GM21423 (cell line): ENCODE data around the gene CPA5.

Experiments used
- ATAC-seq: cut with Tn5 transposase; IDR thresholded peaks from one replicate; pipeline ENCODE4 v1.9.1; 2021; ENCODE audit warnings: mild to moderate bottlenecking, moderate library complexity; ENCODE audit not compliant: unreplicated experiment

The CPA5 gene

GRCh38 chr7:130393841-130394411 is 49.3 kb downstream of the CPA5 start:
- ATAC-seq = no peak

GRCh38 chr7:130394421-130395195 is 50.0 kb downstream of the CPA5 start:
- ATAC-seq = no peak

- no peak for ATAC-seq
These were observed 50.8 kb downstream of the CPA5 start for GRCh38 chr7:130395421-130395820.

GRCh38 chr7:130396109-130396508 is 51.5 kb downstream of the CPA5 start:
- no peak for ATAC-seq

- ATAC-seq = no peak
These were observed 52.6 kb downstream of the CPA5 start for GRCh38 chr7:130397051-130397757.

GRCh38 chr7:130397758-130398073 is 53.1 kb downstream of the CPA5 start:
- no peak for ATAC-seq

GRCh38 chr7:130398526-130399090 is 54.0 kb downstream of the CPA5 start:
- ATAC-seq = no peak

DNA sequence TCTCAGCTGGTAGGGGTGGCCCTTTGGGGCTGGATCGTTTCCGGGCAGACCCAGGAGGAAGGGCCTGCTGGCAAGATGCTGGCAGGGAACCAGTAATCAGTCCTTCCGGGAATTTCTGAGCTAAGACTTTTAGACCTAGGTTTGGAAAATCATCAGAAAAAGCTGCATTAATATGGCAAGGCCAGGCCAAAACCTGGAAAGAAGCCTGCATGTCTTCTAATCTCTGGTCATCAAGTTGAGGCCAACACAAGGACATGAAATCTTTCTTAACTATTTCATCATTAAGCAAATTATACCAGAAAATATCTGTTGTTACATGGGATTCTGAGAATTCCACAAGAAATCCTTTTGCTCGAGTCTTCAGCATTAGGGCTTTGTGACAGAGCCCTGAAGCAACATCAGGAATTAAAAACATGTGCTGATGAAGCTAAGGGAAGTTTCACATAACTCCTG is 55.5 kb downstream of the CPA5 start:
- no peak for ATAC-seq

DNA sequence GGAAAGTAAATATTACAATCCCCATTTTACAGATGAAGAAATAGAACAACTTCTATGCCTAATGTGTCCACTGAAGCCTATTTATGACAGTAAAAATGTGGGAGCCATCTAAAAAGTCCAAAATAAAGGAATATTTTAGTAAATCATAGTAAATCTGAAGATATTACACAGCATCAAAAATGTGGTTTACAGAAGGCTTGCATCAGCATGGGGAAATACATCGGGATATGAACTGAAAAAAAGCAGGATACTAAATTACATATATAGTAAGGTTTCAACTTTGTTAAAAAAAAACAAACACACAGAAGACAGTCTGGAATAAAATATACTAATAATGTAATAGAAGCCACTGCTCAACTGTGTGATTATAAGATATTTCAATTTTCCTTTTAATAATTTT is 56.5 kb downstream of the CPA5 start:
- ATAC-seq = no peak

GRCh38 chr7:130401578-130401977 is 57.0 kb downstream of the CPA5 start:
- ATAC-seq = no peak

DNA sequence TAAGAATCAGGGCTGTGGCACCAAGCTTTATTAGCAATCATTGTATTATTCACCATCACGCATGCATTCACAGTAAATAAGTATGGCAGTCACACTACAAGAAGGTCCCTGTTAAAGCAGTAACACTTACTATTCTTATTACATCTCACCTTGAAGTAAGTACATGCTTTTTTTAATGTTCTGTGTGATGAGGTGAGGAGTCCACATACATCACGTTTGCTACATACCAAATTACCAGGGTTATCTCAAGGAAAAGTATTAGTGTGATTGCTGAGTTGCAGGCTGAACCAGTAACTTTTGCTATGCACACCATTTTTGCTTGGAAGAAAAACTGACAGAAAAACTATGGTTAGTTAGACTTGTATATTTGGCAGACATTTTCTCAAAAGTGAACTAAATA is 60.4 kb downstream of the CPA5 start:
- ATAC-seq = no peak

DNA sequence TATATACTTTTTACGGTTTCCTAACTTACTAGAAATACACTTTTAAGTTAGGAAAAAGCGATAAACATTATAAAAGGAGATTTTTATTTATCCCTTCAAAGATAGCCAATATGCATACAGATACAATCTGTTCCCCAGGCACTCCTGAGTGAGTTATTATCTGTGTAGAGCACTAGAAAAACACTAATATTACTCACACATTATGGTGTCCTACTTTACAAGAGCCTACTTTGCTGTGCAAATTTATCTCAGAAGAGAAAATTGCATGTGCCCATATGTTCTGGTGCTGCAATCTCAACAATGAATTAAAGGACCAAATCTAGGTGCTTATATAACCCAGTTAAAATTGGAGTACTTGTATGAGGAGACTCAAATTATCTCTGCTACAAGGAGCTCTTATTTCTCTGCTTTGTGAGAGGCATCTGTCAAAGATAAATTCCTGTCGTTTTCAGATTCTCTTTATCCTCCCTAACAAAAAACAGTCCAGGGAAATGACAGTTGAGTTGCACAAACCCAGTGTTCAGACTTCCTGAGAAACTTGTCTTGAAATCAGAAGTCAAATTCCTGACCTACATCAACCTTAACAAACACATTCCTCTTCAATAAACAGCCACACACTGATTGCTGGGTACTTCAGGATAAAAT is 64.6 kb downstream of the CPA5 start:
- ATAC-seq = no peak

DNA sequence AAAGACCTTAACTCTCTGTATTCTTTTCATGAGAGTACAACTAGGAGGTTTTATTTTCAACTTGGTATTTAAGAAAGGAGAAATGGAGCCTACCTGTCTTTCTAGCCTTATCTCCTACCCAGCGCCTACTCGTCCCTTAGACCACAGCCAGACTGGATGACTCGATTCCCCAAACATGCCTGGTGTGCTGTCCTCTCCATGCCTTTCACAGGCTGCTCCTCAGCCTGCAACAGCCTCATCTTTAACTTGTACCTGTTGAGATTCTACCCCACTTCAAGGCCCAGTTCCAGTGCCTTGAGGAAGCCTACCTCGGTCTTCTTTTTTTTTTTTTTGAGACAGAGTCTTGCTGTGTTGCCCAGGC is 65.1 kb downstream of the CPA5 start:
- no peak for ATAC-seq

GRCh38 chr7:130410868-130411541 is 66.4 kb downstream of the CPA5 start:
- ATAC-seq = no peak

GRCh38 chr7:130413201-130413600 is 68.6 kb downstream of the CPA5 start:
- ATAC-seq = no peak

DNA sequence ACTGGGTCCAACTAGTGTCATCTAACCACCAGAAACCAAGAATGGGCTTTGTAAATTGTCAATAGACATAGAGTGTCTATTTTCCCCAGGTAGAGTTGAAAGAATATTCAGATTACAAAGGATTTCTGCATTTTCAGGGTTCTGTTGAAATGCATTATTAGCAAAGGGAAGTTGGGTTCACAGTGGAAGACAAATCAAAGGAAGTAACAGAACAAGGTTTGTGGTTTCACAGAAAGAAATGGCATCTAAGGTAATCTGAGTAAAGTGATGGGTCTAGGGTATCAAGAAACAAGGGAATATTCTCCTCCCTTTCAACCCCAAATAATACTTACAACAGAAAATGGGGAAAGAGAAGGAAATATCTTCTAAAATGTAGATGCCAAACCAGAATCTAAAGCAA is 70.4 kb downstream of the CPA5 start:
- no peak for ATAC-seq

DNA sequence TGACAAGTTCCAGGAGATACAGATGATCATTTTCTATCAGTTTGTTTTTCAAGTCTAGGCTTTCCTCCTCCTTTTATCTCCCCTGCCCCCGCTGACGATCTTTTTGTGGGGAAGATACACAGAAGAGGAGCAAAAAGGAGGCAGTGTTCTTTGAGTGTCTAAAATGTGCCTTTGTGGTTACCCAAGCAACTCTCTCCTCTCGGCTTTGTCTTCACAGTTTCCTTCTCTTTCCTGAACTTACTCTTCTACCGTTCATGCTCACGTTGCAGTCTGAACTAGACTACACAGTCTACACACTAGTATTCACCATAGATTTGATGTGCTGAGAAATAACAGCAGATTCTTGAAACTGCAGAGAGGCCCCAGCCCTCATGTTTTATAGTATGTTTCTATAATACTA is 72.6 kb downstream of the CPA5 start:
- no peak for ATAC-seq

GRCh38 chr7:130418306-130418705 is 73.7 kb downstream of the CPA5 start:
- ATAC-seq = no peak
